Smooth muscle cell (in vitro differentiated cells): ENCODE data around the gene CTDSPL. TPM values are rescaled to one million over a fixed set of nuclear protein-coding genes. Genes with fewer than 3 reads are reported as not detected.

Experiments used
- DNase-seq: peaks from one replicate; lab custom pipeline; 2025; ENCODE audit not compliant: unreplicated experiment; lab: John Stamatoyannopoulos, UW
- H2AFZ ChIP-seq: fragments of 200-600 bp; sonication (generic); 2 replicates; pipeline ENCODE4 v1.6.0; 2016; ENCODE audit warnings: antibody characterized with exemption, low read depth, mild to moderate bottlenecking
- H3F3A ChIP-seq: fragments of 200-600 bp; sonication (generic); 2 replicates; pipeline ENCODE4 v1.6.0; 2017; ENCODE audit warnings: antibody characterized with exemption, low read depth
- H3K27ac ChIP-seq: fragments of 200-600 bp; sonication (generic); 2 replicates; pipeline ENCODE4 v1.5.1; 2016; ENCODE audit warnings: low read depth, mild to moderate bottlenecking
- H3K27me3 ChIP-seq: fragments of 200-600 bp; sonication (generic); 2 replicates; pipeline ENCODE4 v1.6.1; 2016; ENCODE audit warnings: low read depth, mild to moderate bottlenecking
- H3K36me3 ChIP-seq: fragments of 200-600 bp; sonication (generic); 2 replicates; pipeline ENCODE4 v1.5.1; 2016; ENCODE audit warnings: low read depth
- H3K4me1 ChIP-seq: fragments of 200-600 bp; sonication (generic); 2 replicates; pipeline ENCODE4 v1.5.1; 2016; ENCODE audit warnings: low read depth
- H3K4me2 ChIP-seq: fragments of 200-600 bp; sonication (generic); 2 replicates; pipeline ENCODE4 v1.6.0; 2016; ENCODE audit warnings: mild to moderate bottlenecking
- H3K4me3 ChIP-seq: fragments of 200-600 bp; sonication (generic); 2 replicates; pipeline ENCODE4 v1.5.1; 2016; ENCODE audit warnings: mild to moderate bottlenecking
- H3K79me2 ChIP-seq: fragments of 200-600 bp; sonication (generic); 2 replicates; pipeline ENCODE4 v1.6.0; 2016; ENCODE audit warnings: low read depth, mild to moderate bottlenecking
- H3K9ac ChIP-seq: fragments of 200-600 bp; sonication (generic); 2 replicates; pipeline ENCODE4 v1.6.0; 2016; ENCODE audit warnings: low read depth
- H3K9me3 ChIP-seq: fragments of 200-600 bp; sonication (generic); replicated peaks from 2 replicates; pipeline ENCODE4 v1.5.1; 2016; ENCODE audit warnings: low read depth
- H4K20me1 ChIP-seq: fragments of 200-600 bp; sonication (generic); 2 replicates; pipeline ENCODE4 v1.6.0; 2016; ENCODE audit warnings: low read depth
- WGBS: methylation state at CpG from one replicate; pipeline ENCODE4 v1.1.7; 2016; ENCODE audit warnings: low lambda C conversion rate; 5-methylcytosine and 5-hydroxymethylcytosine counted together
- polyA plus RNA-seq: library from polyadenylated mRNA; unstranded; fragments of >200 nt; fragmentation: Nextera tagmentation; extraction: Ambion mirVana; gene quantifications from 2 replicates; pipeline ENCODE4 v1.2.1, GENCODE V29; 2016
- total RNA-seq: library from RNA; depleted of rRNA; stranded (reverse); fragments of >200 nt; gene quantifications from 2 replicates; pipeline ENCODE4 v1.2.3, GENCODE V29; 2014
- TF ChIP-seq, protein P1 (sequence below): fragments of 200-600 bp; sonication (generic); IDR thresholded peaks from 2 replicates; pipeline ENCODE4 v1.5.1; 2017; ENCODE audit warnings: borderline replicate concordance, mild to moderate bottlenecking, antibody characterized with exemption; ENCODE audit not compliant: insufficient read depth, poor library complexity, severe bottlenecking

Gene CTDSPL
- total and polyA plus RNA-seq, 2 experiments from 2014 or later, result 31.3 to 34.3 TPM

DNA sequence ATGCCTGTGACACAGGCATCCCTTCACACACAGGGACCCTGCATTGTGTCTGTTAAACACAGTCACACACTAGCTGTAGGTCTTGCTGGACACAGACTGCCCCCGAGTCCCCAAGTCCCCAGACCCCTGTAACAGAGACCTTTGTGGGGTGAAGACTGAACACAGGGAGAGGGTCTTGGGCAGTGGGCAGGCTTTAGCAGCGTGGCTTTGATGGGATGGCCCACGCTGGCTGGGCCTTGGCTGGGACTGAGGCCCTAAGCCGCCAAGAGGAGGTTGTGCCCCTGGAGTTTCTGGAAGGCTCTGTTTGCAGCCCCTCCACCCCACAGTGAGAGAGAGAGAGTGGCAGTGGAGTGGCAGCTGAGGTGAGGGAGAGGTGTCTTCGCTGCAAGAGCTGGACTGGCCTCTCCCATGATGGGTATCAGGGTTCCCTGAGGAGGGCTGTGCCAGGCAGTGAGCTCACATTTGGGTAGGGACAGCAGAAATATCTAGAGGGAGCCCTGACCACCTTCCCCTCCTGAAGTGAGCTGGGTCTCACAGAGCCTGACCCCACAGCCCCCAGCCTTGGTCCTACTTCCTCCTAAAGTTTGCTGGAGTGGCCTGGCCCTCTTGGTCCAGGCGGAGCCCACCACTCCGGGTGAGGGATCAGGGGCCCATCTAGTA is 128.3 kb downstream of the CTDSPL start:
- Histone ChIP-seq H4K20me1 (no peaks in the 10 kb centered on the region), H3F3A (peaks cover 6% of the 10 kb centered on the region), H3K27ac (no peak overlapping the region), H2AFZ (no peak overlapping the region), H3K4me1 (peaks cover 4% of the 10 kb centered on the region), H3K27me3 (no peaks in the 10 kb centered on the region), H3K9ac (no peak overlapping the region), H3K4me2 (no peak overlapping the region), H3K36me3 (no peaks in the 10 kb centered on the region), H3K79me2 (no peaks in the 10 kb centered on the region), H3K4me3 (no peak overlapping the region), H3K9me3 (no peaks in the 10 kb centered on the region)
- WGBS, result 97% methylated on average over 7 of the region's 7 CpGs
- no peak for DNase-seq
- TF ChIP-seq, protein P1, sequence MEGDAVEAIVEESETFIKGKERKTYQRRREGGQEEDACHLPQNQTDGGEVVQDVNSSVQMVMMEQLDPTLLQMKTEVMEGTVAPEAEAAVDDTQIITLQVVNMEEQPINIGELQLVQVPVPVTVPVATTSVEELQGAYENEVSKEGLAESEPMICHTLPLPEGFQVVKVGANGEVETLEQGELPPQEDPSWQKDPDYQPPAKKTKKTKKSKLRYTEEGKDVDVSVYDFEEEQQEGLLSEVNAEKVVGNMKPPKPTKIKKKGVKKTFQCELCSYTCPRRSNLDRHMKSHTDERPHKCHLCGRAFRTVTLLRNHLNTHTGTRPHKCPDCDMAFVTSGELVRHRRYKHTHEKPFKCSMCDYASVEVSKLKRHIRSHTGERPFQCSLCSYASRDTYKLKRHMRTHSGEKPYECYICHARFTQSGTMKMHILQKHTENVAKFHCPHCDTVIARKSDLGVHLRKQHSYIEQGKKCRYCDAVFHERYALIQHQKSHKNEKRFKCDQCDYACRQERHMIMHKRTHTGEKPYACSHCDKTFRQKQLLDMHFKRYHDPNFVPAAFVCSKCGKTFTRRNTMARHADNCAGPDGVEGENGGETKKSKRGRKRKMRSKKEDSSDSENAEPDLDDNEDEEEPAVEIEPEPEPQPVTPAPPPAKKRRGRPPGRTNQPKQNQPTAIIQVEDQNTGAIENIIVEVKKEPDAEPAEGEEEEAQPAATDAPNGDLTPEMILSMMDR, result no peak

DNA sequence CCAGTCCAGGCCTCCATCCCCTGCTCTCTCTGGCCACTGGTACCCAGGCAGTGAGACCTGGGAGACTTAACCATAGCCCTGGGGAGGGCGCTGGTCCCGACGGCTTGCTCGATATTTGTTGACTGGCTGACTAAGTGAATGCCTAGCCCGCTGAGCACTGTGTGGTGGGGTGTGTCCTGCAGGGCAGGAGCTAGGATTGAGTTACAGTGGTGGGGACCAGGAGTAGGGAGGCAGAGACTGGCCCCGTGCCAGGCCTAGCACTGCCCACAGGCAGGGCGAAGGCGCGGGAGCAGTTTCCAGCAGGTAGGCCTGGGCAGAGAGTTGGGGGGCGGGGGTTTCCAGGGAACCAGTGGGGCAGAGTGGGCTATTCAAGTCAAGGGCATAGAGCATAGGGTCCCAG is 128.8 kb downstream of the CTDSPL start, which contains the start of gene VILL:
TSS of gene VILL (plus strand) at position 260 of the 400 bp plus-strand sequence. CDS start 2,887 bp downstream, outside the sequence.
- no peaks in the 10 kb centered on the region for H3K36me3 ChIP-seq
- no peak within 1 kb of the TSS for H3K9ac ChIP-seq
- TF ChIP-seq, protein P1, result no peak
- peaks cover 4% of the 10 kb centered on the region for H3K4me1 ChIP-seq
- no peaks in the 10 kb centered on the region for H3K9me3 ChIP-seq
- no peak within 1 kb of the TSS for H2AFZ ChIP-seq
- H3K27me3 ChIP-seq, result no peaks in the 10 kb centered on the region
- no peaks in the 10 kb centered on the region for H4K20me1 ChIP-seq
- H3K27ac ChIP-seq, result no peak within 1 kb of the TSS
- no peaks in the 10 kb centered on the region for H3K79me2 ChIP-seq
- DNase-seq, result no peak
- H3F3A ChIP-seq, result peaks cover 6% of the 10 kb centered on the region
- H3K4me3 ChIP-seq, result no peak within 1 kb of the TSS
- 81% methylated on average over 10 of the region's 10 CpGs for WGBS
- H3K4me2 ChIP-seq, result no peak within 1 kb of the TSS

DNA sequence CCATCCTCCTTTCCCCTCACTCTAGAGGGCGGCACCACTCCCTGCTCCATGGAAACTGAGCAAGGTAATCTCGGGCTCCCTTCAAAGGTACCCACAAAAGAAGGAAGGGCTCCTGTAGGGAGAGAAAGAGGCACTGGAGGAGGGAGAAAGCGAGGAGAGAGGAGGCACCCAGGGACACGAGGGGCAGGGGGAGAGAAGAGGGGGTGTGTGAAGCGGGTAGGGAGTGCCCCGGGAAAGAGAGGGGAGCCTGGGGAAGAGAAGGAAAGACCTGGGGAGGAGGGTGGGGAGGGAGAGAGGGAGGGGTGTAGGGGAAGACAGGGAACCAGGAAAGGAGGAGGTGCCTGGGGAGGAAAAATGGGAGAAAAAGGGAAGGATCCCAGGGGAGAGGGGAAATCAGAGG is 129.4 kb downstream of the CTDSPL start:
- Histone ChIP-seq H3K36me3 (no peaks in the 10 kb centered on the region), H3K27ac (no peak overlapping the region), H3F3A (peaks cover 6% of the 10 kb centered on the region), H3K27me3 (no peaks in the 10 kb centered on the region), H3K9me3 (no peaks in the 10 kb centered on the region), H3K79me2 (no peaks in the 10 kb centered on the region), H3K9ac (no peak overlapping the region), H3K4me2 (no peak overlapping the region), H4K20me1 (no peaks in the 10 kb centered on the region), H3K4me3 (no peak overlapping the region), H2AFZ (no peak overlapping the region), H3K4me1 (peaks cover 4% of the 10 kb centered on the region)
- TF ChIP-seq, protein P1, result no peak
- no peak for DNase-seq
- WGBS, result 70% methylated on average over 3 of the region's 6 CpGs

DNA sequence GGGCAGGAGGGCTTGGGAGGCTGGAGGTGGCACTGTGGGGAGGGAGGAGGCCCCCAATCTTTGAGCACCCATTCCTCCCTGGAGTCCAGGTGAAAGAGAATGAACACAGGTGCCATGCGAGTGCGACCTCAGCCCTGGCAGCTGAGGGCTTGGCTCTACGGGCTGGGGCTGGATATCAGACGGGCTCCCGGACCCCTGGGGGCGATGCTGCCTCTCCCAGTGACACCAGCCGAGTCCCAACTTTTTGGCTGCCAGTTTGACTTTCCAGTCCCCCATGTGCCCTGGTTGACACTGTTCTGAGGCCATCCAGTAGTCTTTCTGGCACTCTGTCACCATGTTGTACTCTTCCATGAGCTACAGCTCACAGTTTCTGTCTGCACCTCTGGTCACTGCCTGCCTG is 130.1 kb downstream of the CTDSPL start:
- WGBS, result 93% methylated on average over 6 of the region's 7 CpGs

More for the DNA sequence above, 130.1 kb downstream of the CTDSPL start:
- Histone ChIP-seq H3K4me1 (peaks cover 4% of the 10 kb centered on the region), H3K9me3 (no peaks in the 10 kb centered on the region), H3K36me3 (no peaks in the 10 kb centered on the region), H2AFZ (no peak overlapping the region), H4K20me1 (no peaks in the 10 kb centered on the region), H3F3A (peaks cover 6% of the 10 kb centered on the region), H3K27me3 (no peaks in the 10 kb centered on the region), H3K9ac (no peak overlapping the region), H3K27ac (no peak overlapping the region), H3K4me2 (no peak overlapping the region), H3K79me2 (no peaks in the 10 kb centered on the region), H3K4me3 (no peak overlapping the region)
- TF ChIP-seq, protein P1, result no peak
- no peak for DNase-seq
